Activated naive CD4-positive, alpha-beta T cell treated with anti-CD3 and anti-CD28 coated beads, Interleukin-2, amount 50 U/mL, for 16 hours (primary cell): ENCODE results near the gene CAMK1D.

Experiments
- DNase-seq: peaks from one replicate; pipeline ENCODE4 v3.0.0-alpha.2; 2020

CAMK1D gene

GRCh38 chr10:12405342-12406320 is 56.3 kb downstream of the CAMK1D start:
- no peak for DNase-seq

- no peak for DNase-seq
Observed at GRCh38 chr10:12406764-12407400, 57.5 kb downstream of the CAMK1D start.

GRCh38 chr10:12408472-12408871 is 59.1 kb downstream of the CAMK1D start:
- DNase-seq = no peak

- no peak for DNase-seq
Observed at GRCh38 chr10:12409161-12409560, 59.8 kb downstream of the CAMK1D start.

- no peak for DNase-seq
Observed at GRCh38 chr10:12409613-12410012, 60.3 kb downstream of the CAMK1D start.

GRCh38 chr10:12412666-12413368 is 63.5 kb downstream of the CAMK1D start:
- peak; percentile 18 for DNase-seq

- DNase-seq = no peak
Observed at GRCh38 chr10:12413369-12413711, 64.0 kb downstream of the CAMK1D start.

GRCh38 chr10:12414278-12414989 is 65.1 kb downstream of the CAMK1D start:
- DNase-seq = no peak

- DNase-seq = no peak
Observed at GRCh38 chr10:12416344-12417050, 67.2 kb downstream of the CAMK1D start.

- DNase-seq = no peak
Observed at GRCh38 chr10:12417331-12417730, 68.0 kb downstream of the CAMK1D start.

- no peak for DNase-seq
Observed at GRCh38 chr10:12418000-12418399, 68.7 kb downstream of the CAMK1D start.

GRCh38 chr10:12418725-12419261 is 69.4 kb downstream of the CAMK1D start:
- no peak for DNase-seq

- peak; percentile 61 for DNase-seq
Observed at GRCh38 chr10:12419262-12419847, 70.0 kb downstream of the CAMK1D start.

GRCh38 chr10:12420530-12421120 is 71.3 kb downstream of the CAMK1D start:
- no peak for DNase-seq

GRCh38 chr10:12422189-12422588 is 72.8 kb downstream of the CAMK1D start:
- DNase-seq = no peak

GRCh38 chr10:12423896-12424295 is 74.5 kb downstream of the CAMK1D start:
- no peak for DNase-seq

- no peak for DNase-seq
Observed at GRCh38 chr10:12427276-12427675, 77.9 kb downstream of the CAMK1D start.

GRCh38 chr10:12428447-12429135 is 79.2 kb downstream of the CAMK1D start:
- no peak for DNase-seq

GRCh38 chr10:12430406-12430982 is 81.1 kb downstream of the CAMK1D start:
- DNase-seq = no peak
